ENCODE data around the gene PDE6D.

PDE6D gene

GRCh38 chr2:231715988-231716616, 65.0 kb downstream of the PDE6D start (continued):
- TF ChIP-seq CSRNP3 (CRISPR knock-in tag; IDR thresholded peaks at IDR 0.05) (no peak), TCF4 (CRISPR knock-in tag; IDR thresholded peaks at IDR 0.05; ENCODE audit: borderline replicate concordance) (no peak), POU6F1 (CRISPR knock-in tag; IDR thresholded peaks at IDR 0.05; ENCODE audit: borderline replicate concordance, low read depth) (no peak), TOX (CRISPR knock-in tag; IDR thresholded peaks at IDR 0.05; ENCODE audit: borderline replicate concordance) (no peak), ARNTL (CRISPR knock-in tag; IDR thresholded peaks at IDR 0.05; ENCODE audit: borderline replicate concordance, low read depth) (no peak), CREB5 (CRISPR knock-in tag; IDR thresholded peaks at IDR 0.05; ENCODE audit: low read depth) (no peak)

- no peak for TF ChIP-seq ESRRG (CRISPR knock-in tag; IDR thresholded peaks at IDR 0.05)
- no peak for TF ChIP-seq ZNF8 (CRISPR knock-in tag; IDR thresholded peaks at IDR 0.05)
- ATAC-seq: peak; percentile 2
Measured at GRCh38 chr2:231715499-231715837, 65.6 kb downstream of the PDE6D start.

- TF ChIP-seq POU6F1 (CRISPR knock-in tag; IDR thresholded peaks at IDR 0.05; ENCODE audit: borderline replicate concordance, low read depth) (no peak), TSHZ2 (CRISPR knock-in tag; IDR thresholded peaks at IDR 0.05) (no peak), CREB5 (CRISPR knock-in tag; IDR thresholded peaks at IDR 0.05; ENCODE audit: low read depth) (no peak), ZNF70 (CRISPR knock-in tag; IDR thresholded peaks at IDR 0.05) (no peak), TCF4 (CRISPR knock-in tag; IDR thresholded peaks at IDR 0.05; ENCODE audit: borderline replicate concordance) (no peak), TOX (CRISPR knock-in tag; IDR thresholded peaks at IDR 0.05; ENCODE audit: borderline replicate concordance) (no peak), CSRNP3 (CRISPR knock-in tag; IDR thresholded peaks at IDR 0.05) (no peak), PATZ1 (CRISPR knock-in tag; IDR thresholded peaks at IDR 0.05; ENCODE audit: borderline replicate concordance) (no peak), CSDC2 (CRISPR knock-in tag; IDR thresholded peaks at IDR 0.05) (no peak), ZFP3 (CRISPR knock-in tag; IDR thresholded peaks at IDR 0.05) (no peak), RARB (CRISPR knock-in tag; IDR thresholded peaks at IDR 0.05) (no peak)
- ATAC-seq: peak; percentile 51
Measured at GRCh38 chr2:231714639-231715498, 66.2 kb downstream of the PDE6D start.
